ENCODE measurements around the gene CPEB3. TPM values are rescaled to one million over a fixed set of nuclear protein-coding genes. Genes with fewer than 3 reads are reported as not detected.

CPEB3 gene
- total and polyA plus RNA-seq, 9 of the 15 experiments (the other 6 are each of a cell fraction or from before 2014, with no cell fraction given), result 0.15 to 1.2 (median 0.51) TPM

- peak; percentile 98 for TF ChIP-seq CREM (IDR thresholded peaks at IDR 0.05; ENCODE audit: low read depth)
- TF ChIP-seq GTF3C2 (IDR thresholded peaks at IDR 0.05; ENCODE audit: borderline replicate concordance, extremely low read depth, insufficient read length), result no peak
- peak; percentile 81; the same call in 1 of the 2 replicates for TF ChIP-seq NR2C2 (CRISPR knock-in tag; IDR thresholded peaks at IDR 0.05)
- peak; percentile 97 for TF ChIP-seq NR2C2 (tag; IDR thresholded peaks at IDR 0.05)
- no peak for TF ChIP-seq SMARCC2 (IDR thresholded peaks at IDR 0.05; ENCODE audit: low read depth)
- TF ChIP-seq ZBTB11 (CRISPR knock-in tag; IDR thresholded peaks at IDR 0.05), result peak; percentile 16 to 95 (median 64); a peak in 5 of 6 replicates
- no peak for TF ChIP-seq FOXK1 (CRISPR knock-in tag; IDR thresholded peaks at IDR 0.05; ENCODE audit: borderline replicate concordance)
- no peak for TF ChIP-seq SAP30 (IDR thresholded peaks at IDR 0.05; ENCODE audit: borderline replicate concordance, insufficient read depth, low read depth, low read length, poor library complexity, severe bottlenecking)
- TF ChIP-seq FOXA1 (IDR thresholded peaks at IDR 0.05; ENCODE audit: borderline replicate concordance), result no peak
- no peak for TF ChIP-seq GTF2F1 (IDR thresholded peaks at IDR 0.05; ENCODE audit: low read depth, low read length)
- 0 out of 2 replicates have a peak, but pooled peaks have one; percentile 37 for TF ChIP-seq ZNF589 (CRISPR knock-in tag; IDR thresholded peaks at IDR 0.05; ENCODE audit: low read depth)
- TF ChIP-seq ZNF282 (CRISPR knock-in tag; IDR thresholded peaks at IDR 0.05), result no peak
- no peak for TF ChIP-seq RERE (CRISPR knock-in tag; IDR thresholded peaks at IDR 0.05; ENCODE audit: borderline replicate concordance)
- TF ChIP-seq MBD2 (IDR thresholded peaks at IDR 0.05; ENCODE audit: borderline replicate concordance, low read depth), result peak; percentile 66; the same call in 1 of the 2 replicates
Observed at GRCh38 chr10:92290837-92291615, at the start of gene CPEB3, which contains the start of gene MARCHF5 (continued).

Measured in K562 (cell line).